ENCODE data around the gene MAPRE2. TPM values are rescaled to one million over a fixed set of nuclear protein-coding genes. Genes with fewer than 3 reads are reported as not detected.

The MAPRE2 gene
- total and polyA plus RNA-seq, 4 donors: 12.5 to 57.8 (median 19.8) TPM

- Histone ChIP-seq H3K4me3 (no peak overlapping the region), H3K27me3 (ENCODE audit: control insufficient read depth in 3 of 3, insufficient read depth in 3 of 3, low read length in 2 of 3) (no peaks in the 10 kb centered on the region), H3K36me3 (ENCODE audit: control insufficient read depth in 4 of 4, insufficient read depth in 4 of 4, low read length in 4 of 4) (peaks cover 0 to 2% (median 0%) of the 10 kb centered on the region in 4 donors), H3K27ac (ENCODE audit: low read depth in 1 of 2, low read length in 1 of 2) (no peak overlapping the region), H3K9ac (ENCODE audit: insufficient read depth in 1 of 2, low read length in 2 of 2) (no peak overlapping the region), H3K4me1 (ENCODE audit: control insufficient read depth in 5 of 5, insufficient read depth in 5 of 5, low read length in 5 of 5) (peaks cover 0 to 18% (median 12%) of the 10 kb centered on the region in 5 donors), H3K9me3 (ENCODE audit: control insufficient read depth in 4 of 4, insufficient read depth in 3 of 4, low read length in 3 of 4) (peaks cover 0 to 2% (median 0%) of the 10 kb centered on the region in 4 donors)
- ATAC-seq (ENCODE audit: insufficient read depth, low FRiP score) (no peak), DNase-seq (no peak)
- 57 to 77% methylated on average over 3 of the region's 3 CpGs for WGBS, 2 donors
- TF ChIP-seq CTCF (IDR thresholded peaks at IDR 0.05; ENCODE audit: control extremely low read depth, extremely low read depth): no peak
Measured at GRCh38 chr18:35114305-35114704, 73.1 kb downstream of the MAPRE2 start.

GRCh38 chr18:35116784-35117318 lies 75.6 kb downstream of the MAPRE2 start:
- Histone ChIP-seq H3K27ac (ENCODE audit: low read depth in 1 of 2, low read length in 1 of 2) (peak overlapping the region in 1 of 2 donors; percentile 87), H3K9me3 (ENCODE audit: control insufficient read depth in 4 of 4, insufficient read depth in 3 of 4, low read length in 3 of 4) (no peaks in the 10 kb centered on the region), H3K4me3 (no peak overlapping the region), H3K27me3 (ENCODE audit: control insufficient read depth in 3 of 3, insufficient read depth in 3 of 3, low read length in 2 of 3) (no peaks in the 10 kb centered on the region), H3K36me3 (ENCODE audit: control insufficient read depth in 4 of 4, insufficient read depth in 4 of 4, low read length in 4 of 4) (peaks cover 0 to 2% (median 0%) of the 10 kb centered on the region in 4 donors), H3K4me1 (ENCODE audit: control insufficient read depth in 5 of 5, insufficient read depth in 5 of 5, low read length in 5 of 5) (peaks cover 0 to 32% (median 14%) of the 10 kb centered on the region in 5 donors), H3K9ac (ENCODE audit: insufficient read depth in 1 of 2, low read length in 2 of 2) (no peak overlapping the region)
- ATAC-seq (ENCODE audit: insufficient read depth, low FRiP score): no peak
- DNase-seq: no peak
- TF ChIP-seq CTCF (IDR thresholded peaks at IDR 0.05; ENCODE audit: control extremely low read depth, extremely low read depth): no peak
- 93 to 94% methylated on average over 9 of the region's 9 CpGs for WGBS, 2 donors

GRCh38 chr18:35117372-35117771 lies 76.2 kb downstream of the MAPRE2 start:
- DNase-seq (no peak), ATAC-seq (ENCODE audit: insufficient read depth, low FRiP score) (no peak)
- no peaks in the 10 kb centered on the region for H3K9me3 ChIP-seq (ENCODE audit: control insufficient read depth in 4 of 4, insufficient read depth in 3 of 4, low read length in 3 of 4)
- no peak for TF ChIP-seq CTCF (IDR thresholded peaks at IDR 0.05; ENCODE audit: control extremely low read depth, extremely low read depth)
- H3K9ac ChIP-seq (ENCODE audit: insufficient read depth in 1 of 2, low read length in 2 of 2): no peak overlapping the region
- peaks cover 0 to 2% (median 0%) of the 10 kb centered on the region in 4 donors for H3K36me3 ChIP-seq (ENCODE audit: control insufficient read depth in 4 of 4, insufficient read depth in 4 of 4, low read length in 4 of 4)
- 91% methylated on average over 6 of the region's 6 CpGs for WGBS, 2 donors
- no peaks in the 10 kb centered on the region for H3K27me3 ChIP-seq (ENCODE audit: control insufficient read depth in 3 of 3, insufficient read depth in 3 of 3, low read length in 2 of 3)
- H3K27ac ChIP-seq (ENCODE audit: low read depth in 1 of 2, low read length in 1 of 2): peak overlapping the region; percentile 76 to 87
- H3K4me1 ChIP-seq (ENCODE audit: control insufficient read depth in 5 of 5, insufficient read depth in 5 of 5, low read length in 5 of 5): peaks cover 0 to 32% (median 14%) of the 10 kb centered on the region in 5 donors
- H3K4me3 ChIP-seq: no peak overlapping the region
